Prostate gland (tissue), 2 donors: ENCODE results near the gene APBA1.

Experiments used
- CTCF ChIP-seq, 4 experiments: fragments of 200-600 bp in 2 of 4; fragments of 450-650 bp in 2 of 4; sonication (generic) in 2 of 4; IDR thresholded peaks; 1 replicate in 3 of 4; 2 replicates in 1 of 4; pipeline ENCODE4 v1.5.1; 2016 to 2019; ENCODE audit warnings: antibody characterized with exemption in 4 of 4, mild to moderate bottlenecking in 2 of 4, moderate library complexity in 2 of 4
- POLR2A ChIP-seq: fragments of 450-650 bp; IDR thresholded peaks from one replicate; pipeline ENCODE4 v1.6.1; 2016; ENCODE audit warnings: antibody characterized with exemption, mild to moderate bottlenecking

DNA sequence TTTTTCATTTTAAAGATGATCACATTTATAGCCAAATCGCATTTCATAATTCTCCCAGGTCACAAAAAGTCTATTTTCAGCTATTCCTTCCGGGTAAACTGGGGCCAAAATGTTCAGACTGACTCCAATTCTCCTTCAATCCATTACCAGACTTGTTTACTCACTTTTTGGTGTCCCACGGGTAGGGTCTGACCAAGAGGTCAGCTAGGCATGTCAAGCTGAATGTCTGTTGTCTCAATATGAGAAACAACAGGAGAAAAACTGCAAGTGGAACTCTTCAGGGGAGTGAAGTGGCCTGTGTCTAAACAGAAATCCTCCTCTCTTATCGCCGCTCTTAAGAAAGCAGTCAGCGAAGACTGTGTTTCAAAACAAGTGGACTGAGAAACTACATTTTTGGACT lies 171.3 kb downstream of the APBA1 start:
- TF ChIP-seq CTCF (IDR thresholded peaks at IDR 0.05) (no peak), POLR2A (no peak)
